NCI-H82 treated with DMSO at 0.1 percent for 48 hours (cell line): ENCODE results near the gene BICC1.

ENCODE experiments used
- DNase-seq: peaks from one replicate; lab custom pipeline; 2025; ENCODE audit not compliant: unreplicated experiment; lab: John Stamatoyannopoulos, UW

Gene BICC1, protein sequence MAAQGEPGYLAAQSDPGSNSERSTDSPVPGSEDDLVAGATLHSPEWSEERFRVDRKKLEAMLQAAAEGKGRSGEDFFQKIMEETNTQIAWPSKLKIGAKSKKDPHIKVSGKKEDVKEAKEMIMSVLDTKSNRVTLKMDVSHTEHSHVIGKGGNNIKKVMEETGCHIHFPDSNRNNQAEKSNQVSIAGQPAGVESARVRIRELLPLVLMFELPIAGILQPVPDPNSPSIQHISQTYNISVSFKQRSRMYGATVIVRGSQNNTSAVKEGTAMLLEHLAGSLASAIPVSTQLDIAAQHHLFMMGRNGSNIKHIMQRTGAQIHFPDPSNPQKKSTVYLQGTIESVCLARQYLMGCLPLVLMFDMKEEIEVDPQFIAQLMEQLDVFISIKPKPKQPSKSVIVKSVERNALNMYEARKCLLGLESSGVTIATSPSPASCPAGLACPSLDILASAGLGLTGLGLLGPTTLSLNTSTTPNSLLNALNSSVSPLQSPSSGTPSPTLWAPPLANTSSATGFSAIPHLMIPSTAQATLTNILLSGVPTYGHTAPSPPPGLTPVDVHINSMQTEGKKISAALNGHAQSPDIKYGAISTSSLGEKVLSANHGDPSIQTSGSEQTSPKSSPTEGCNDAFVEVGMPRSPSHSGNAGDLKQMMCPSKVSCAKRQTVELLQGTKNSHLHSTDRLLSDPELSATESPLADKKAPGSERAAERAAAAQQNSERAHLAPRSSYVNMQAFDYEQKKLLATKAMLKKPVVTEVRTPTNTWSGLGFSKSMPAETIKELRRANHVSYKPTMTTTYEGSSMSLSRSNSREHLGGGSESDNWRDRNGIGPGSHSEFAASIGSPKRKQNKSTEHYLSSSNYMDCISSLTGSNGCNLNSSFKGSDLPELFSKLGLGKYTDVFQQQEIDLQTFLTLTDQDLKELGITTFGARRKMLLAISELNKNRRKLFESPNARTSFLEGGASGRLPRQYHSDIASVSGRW

DNA sequence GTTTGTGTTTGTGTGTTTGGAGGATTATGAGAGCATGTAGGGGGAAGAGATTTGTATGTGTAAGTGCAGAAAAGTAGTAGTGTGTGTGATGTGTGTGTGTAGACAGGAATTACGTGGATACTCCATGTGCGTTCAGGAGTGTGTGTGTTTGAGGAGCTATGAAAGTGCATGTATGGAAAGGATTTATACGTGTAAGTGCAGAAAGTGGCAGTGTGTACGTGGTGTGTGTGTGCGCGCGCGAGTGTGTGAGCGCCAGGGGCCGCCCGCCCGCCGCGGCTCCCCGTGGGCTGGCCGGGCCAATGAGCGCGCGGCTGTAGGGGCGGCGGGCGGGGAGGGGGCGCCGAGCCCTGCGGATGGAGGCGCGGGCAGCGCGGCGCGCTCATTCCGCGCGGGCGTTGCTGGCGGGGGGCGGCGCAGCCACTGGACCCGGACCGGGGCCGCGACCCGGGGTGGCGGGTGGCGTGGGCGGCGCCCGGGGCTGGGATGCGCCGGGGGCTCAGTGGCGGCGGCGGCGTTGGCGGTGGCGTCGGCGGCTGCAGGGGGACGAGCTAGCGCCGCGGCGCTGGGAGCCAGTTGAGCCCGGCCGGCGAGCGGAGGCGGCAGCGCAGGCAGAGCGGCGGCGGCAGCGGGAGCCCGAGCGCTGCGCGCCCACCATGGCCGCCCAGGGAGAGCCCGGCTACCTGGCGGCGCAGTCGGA is at the start of gene BICC1:
BICC1 (plus strand) TSS at position 382 of the 697 bp plus-strand sequence; CDS start at position 654, 272 bp downstream.
- peak; percentile 10 for DNase-seq

DNA sequence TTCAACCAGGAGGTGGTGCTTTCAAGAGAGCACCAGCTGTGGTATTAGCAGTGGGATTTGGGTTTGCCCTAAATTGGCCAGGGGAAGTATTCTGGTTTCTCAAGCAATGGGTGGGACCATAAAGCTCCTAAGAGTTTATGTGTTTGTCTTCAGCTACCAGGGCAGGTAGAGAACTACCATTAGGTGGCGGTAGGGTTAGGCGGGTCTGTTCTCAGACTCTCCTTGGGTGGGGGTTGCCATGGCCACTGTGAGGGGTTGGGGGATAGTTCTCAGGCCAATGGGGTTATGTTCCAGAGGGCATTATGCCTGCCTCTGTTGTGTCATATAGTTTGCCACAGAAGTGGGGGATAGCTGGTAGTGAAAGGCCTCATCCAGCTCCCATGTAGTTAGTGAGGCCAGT is 47.7 kb upstream of the BICC1 start:
- DNase-seq, result no peak

DNA sequence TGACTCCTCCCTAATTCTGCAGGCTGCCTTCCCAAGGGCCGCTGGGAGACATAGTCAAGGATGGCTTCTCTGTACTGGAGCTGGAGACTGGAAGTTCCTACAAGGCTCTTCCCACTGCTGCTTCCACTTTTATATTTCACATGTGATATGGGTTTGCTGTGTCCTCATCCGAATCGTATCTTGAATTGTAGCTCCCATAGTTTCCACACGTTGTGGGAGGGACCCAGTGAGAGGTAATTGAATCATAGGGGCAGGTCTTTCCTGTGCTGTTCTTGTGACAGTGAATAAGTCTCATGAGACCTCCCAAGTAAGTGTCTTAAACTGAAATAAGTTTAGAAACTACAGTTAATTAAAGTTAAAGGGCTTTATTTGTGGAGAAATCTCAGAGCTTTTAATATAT is 47.0 kb upstream of the BICC1 start:
- DNase-seq, result no peak

GRCh38 chr10:58467931-58468635 is 44.6 kb upstream of the BICC1 start:
- no peak for DNase-seq

DNA sequence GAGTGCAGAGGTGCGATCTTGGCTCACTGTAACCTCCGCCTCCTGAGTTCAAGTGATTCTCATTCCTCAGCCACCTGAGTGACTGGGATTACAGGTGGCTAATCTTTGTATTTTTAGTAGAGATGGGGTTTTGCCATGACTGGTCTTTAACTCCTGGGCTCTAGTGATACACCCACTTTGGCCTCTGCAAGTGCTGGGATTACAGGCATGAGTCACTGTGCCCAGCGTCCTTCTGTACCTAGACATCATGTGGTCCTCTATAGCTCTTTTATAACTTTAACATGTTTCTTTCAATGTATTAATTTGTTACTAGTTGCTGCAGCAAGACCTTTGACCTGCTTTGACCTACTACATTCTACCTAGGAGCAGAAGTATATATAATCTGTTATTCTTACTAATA is 38.7 kb upstream of the BICC1 start:
- no peak for DNase-seq

- no peak for DNase-seq
Observed at GRCh38 chr10:58475322-58476277, 37.1 kb upstream of the BICC1 start.

GRCh38 chr10:58477122-58477521 is 35.5 kb upstream of the BICC1 start:
- no peak for DNase-seq

- no peak for DNase-seq
Observed at GRCh38 chr10:58477902-58478301, 34.8 kb upstream of the BICC1 start.

- no peak for DNase-seq
Observed at GRCh38 chr10:58479045-58479444, 33.6 kb upstream of the BICC1 start.

DNA sequence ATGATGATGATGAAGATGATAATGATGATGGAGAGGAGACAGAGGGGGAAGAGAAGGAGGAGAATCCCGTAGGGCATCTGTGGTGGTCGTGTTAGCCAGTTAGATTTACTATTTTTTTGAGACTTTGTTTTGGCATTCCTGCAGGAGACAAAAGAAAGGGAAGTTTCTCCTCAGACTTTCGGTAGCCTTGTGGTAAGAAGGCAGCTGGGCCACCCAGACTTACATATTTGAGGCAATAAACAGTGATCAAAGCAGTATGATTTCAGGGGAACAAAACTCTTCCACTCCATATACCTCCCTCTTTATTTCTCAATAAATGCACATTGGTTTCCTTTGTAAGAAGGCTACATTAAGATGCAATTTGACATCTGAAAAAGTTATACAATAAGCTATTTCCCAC is 32.4 kb upstream of the BICC1 start:
- no peak for DNase-seq

GRCh38 chr10:58481569-58482109 is 31.0 kb upstream of the BICC1 start:
- DNase-seq, result no peak

DNA sequence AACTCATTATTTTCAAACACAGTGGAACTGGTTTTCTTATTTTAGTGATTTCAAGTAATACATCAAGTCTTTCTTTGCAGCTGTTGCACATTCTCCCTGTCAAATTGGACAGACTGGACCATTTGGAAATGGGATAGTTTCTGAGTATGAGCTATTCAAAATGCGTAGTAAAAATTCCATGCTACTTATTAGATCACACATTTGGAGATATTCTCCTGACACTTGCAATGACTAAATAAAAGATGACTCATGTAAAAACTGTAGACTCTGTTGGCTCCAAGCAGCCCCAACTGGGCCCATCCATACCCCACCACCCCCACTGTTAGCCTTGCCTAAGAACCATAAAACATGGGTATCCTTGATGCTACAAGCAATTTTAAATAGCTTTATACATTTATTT is 25.9 kb upstream of the BICC1 start:
- no peak for DNase-seq

DNA sequence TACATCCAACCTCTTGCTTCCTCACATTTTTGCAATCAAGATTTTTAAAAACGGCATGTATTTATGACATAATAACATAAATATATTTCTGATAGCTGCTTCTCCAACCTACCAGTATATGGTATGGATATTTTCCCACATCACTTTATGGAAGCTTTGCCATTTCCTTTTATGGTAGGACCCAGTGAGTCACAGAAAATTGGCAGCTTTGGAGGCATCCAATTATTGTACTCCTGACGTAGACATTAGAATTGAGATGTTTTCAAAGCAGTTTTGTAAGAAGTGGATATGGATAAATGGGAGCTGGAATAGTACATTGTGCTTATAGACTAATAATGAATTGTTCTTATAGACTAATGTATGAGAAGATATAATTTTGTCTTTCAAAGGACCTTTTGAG is 23.8 kb upstream of the BICC1 start:
- no peak for DNase-seq

GRCh38 chr10:58502956-58503355 is 9.7 kb upstream of the BICC1 start:
- DNase-seq, result no peak

DNA sequence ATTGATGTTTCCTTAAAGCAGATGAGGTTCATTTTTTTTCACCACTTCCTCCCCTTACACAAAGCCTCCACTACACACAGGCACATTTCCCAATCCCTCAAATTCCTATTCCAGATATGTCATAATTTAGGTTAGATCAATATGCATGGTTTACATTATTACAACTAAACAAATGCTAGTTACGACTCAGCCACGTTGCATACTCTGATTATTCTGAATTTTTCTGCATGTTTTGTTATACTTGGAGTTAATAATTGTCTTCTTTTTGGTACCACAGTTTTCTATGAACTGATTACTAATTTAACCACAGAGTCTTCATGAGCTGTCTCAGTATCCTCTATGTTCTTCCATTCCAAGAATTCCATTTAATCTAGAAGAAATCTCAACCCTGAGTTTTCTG is 4.4 kb upstream of the BICC1 start:
- DNase-seq, result no peak

GRCh38 chr10:58511765-58512490 is 744 bp upstream of the BICC1 start:
- no peak for DNase-seq

GRCh38 chr10:58513188-58514110 is 777 bp downstream of the BICC1 start:
- DNase-seq, result no peak
